SW480 (cell line): Measurements from ENCODE around the gene CBX6.
A peak's percentile ranks its signal among the peaks of the same experiment; 100 is the strongest.
"Not testable (repeated sequence)": the region's sequence is repeated elsewhere in the genome, so short reads cannot be mapped to it uniquely, and the experiment has no call there.

Experiments
- DNase-seq: peaks from one replicate; pipeline ENCODE4 v3.0.0-alpha.2; 2016; ENCODE audit warnings: low spot score

The CBX6 gene

GRCh38 chr22:38872172-38872830 lies at the start of gene CBX6:
CBX6 (minus strand) TSS chr22:38872216; CDS start chr22:38872190, 26 bp downstream.
- DNase-seq: peak; percentile 88

- no peak for DNase-seq
Measured at GRCh38 chr22:38921806-38922205, 49.8 kb upstream of the CBX6 start.

GRCh38 chr22:38921120-38921519 lies 49.1 kb upstream of the CBX6 start:
- DNase-seq: peak; percentile 52

GRCh38 chr22:38919631-38920190 lies 47.7 kb upstream of the CBX6 start:
- no peak for DNase-seq

GRCh38 chr22:38911434-38911833 lies 39.4 kb upstream of the CBX6 start:
- no peak for DNase-seq

- DNase-seq: no peak
Measured at GRCh38 chr22:38907767-38908166, 35.8 kb upstream of the CBX6 start.

GRCh38 chr22:38906052-38906451 lies 34.0 kb upstream of the CBX6 start:
- no peak for DNase-seq

- not testable (repeated sequence) for DNase-seq
Measured at GRCh38 chr22:38904052-38904617, 32.1 kb upstream of the CBX6 start.

GRCh38 chr22:38901111-38901641 lies 29.2 kb upstream of the CBX6 start:
- no peak for DNase-seq

GRCh38 chr22:38900677-38901076 lies 28.7 kb upstream of the CBX6 start:
- no peak for DNase-seq

- no peak for DNase-seq
Measured at GRCh38 chr22:38891256-38891655, 19.2 kb upstream of the CBX6 start.

- DNase-seq: no peak
Measured at GRCh38 chr22:38890377-38890776, 18.4 kb upstream of the CBX6 start.

GRCh38 chr22:38886333-38886732 lies 14.3 kb upstream of the CBX6 start:
- no peak for DNase-seq

- DNase-seq: no peak
Measured at GRCh38 chr22:38882972-38883622, 11.1 kb upstream of the CBX6 start.

GRCh38 chr22:38881997-38882879 lies 10.2 kb upstream of the CBX6 start:
- no peak for DNase-seq

- no peak for DNase-seq
Measured at GRCh38 chr22:38881464-38881871, 9.5 kb upstream of the CBX6 start.

- no peak for DNase-seq
Measured at GRCh38 chr22:38879961-38880360, 7.9 kb upstream of the CBX6 start.

- DNase-seq: no peak
Measured at GRCh38 chr22:38879108-38879729, 7.2 kb upstream of the CBX6 start.

- DNase-seq: no peak
Measured at GRCh38 chr22:38878001-38878400, 6.0 kb upstream of the CBX6 start.

- no peak for DNase-seq
Measured at GRCh38 chr22:38874529-38875222, 2.7 kb upstream of the CBX6 start.
